ENCODE measurements around the gene LCP2. TPM values are rescaled to one million over a fixed set of nuclear protein-coding genes. Genes with fewer than 3 reads are reported as not detected.

The LCP2 gene
- total RNA-seq, 2 experiments from 2014 or later: 154 to 155 TPM

DNA sequence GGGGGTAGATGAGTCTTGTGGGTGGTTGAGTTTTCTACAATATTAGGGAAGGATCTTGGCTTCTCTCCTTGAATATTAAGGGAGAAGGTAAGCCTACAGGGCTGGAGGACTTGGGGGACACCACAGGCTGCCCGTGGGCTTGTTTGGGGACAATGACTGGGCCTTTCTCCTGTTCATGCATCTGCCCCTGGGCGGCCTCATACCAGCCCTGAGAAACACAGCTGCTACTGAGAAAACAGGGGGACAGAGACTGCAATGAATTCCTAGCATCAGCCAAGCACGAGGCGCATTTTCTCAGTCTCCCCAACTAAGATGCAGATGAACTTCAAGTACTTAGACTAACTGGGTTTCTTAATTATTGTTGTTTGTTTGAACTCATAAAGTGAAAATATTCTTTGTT is 40.2 kb downstream of the LCP2 start:
- Histone ChIP-seq H3K4me3 (ENCODE audit: low read length) (no peak overlapping the region), H3K27ac (ENCODE audit: low read depth in 1 of 2, low read length in 2 of 2) (peak overlapping the region in 1 of 2 donors; percentile 18), H3K27me3 (ENCODE audit: control insufficient read depth in 1 of 2, insufficient read depth in 2 of 2, low read length in 2 of 2) (no peaks in the 10 kb centered on the region), H3K9me3 (ENCODE audit: control insufficient read depth in 1 of 2, insufficient read depth in 1 of 2, low read length in 2 of 2) (no peaks in the 10 kb centered on the region), H3K36me3 (ENCODE audit: insufficient read depth, low read length) (peaks cover 100% of the 10 kb centered on the region), H3K4me1 (ENCODE audit: insufficient read depth, low read length) (peaks cover 44% of the 10 kb centered on the region)
- ChIA-PET CTCF (interaction anchor here (1.3 to 1.6 kb wide), 2 partner anchors 31 to 82 kb away, joined by 4 to 5 read pairs; no protein-coding TSS in a partner anchor), POLR2A (no interaction called here)
- TF ChIP-seq, protein P1, sequence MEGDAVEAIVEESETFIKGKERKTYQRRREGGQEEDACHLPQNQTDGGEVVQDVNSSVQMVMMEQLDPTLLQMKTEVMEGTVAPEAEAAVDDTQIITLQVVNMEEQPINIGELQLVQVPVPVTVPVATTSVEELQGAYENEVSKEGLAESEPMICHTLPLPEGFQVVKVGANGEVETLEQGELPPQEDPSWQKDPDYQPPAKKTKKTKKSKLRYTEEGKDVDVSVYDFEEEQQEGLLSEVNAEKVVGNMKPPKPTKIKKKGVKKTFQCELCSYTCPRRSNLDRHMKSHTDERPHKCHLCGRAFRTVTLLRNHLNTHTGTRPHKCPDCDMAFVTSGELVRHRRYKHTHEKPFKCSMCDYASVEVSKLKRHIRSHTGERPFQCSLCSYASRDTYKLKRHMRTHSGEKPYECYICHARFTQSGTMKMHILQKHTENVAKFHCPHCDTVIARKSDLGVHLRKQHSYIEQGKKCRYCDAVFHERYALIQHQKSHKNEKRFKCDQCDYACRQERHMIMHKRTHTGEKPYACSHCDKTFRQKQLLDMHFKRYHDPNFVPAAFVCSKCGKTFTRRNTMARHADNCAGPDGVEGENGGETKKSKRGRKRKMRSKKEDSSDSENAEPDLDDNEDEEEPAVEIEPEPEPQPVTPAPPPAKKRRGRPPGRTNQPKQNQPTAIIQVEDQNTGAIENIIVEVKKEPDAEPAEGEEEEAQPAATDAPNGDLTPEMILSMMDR (IDR thresholded peaks at IDR 0.05): no peak
- no peaks in the 10 kb centered on the region for H3K27me3 Mint-ChIP-seq
- no peak overlapping the region for H3K4me3 Mint-ChIP-seq
- intact Hi-C loops (cut with DNase I, micrococcal nuclease): no loop called here
- DNase-seq (no peak), ATAC-seq (ENCODE audit: poor library complexity) (no peak)
- H3K4me1 Mint-ChIP-seq (ENCODE audit: low read depth): peaks cover 89% of the 10 kb centered on the region
- no peaks in the 10 kb centered on the region for H3K9me3 Mint-ChIP-seq
- H3K27ac Mint-ChIP-seq: peak overlapping the region; percentile 96
- H3K36me3 Mint-ChIP-seq (ENCODE audit: low read depth): peaks cover 100% of the 10 kb centered on the region

DNA sequence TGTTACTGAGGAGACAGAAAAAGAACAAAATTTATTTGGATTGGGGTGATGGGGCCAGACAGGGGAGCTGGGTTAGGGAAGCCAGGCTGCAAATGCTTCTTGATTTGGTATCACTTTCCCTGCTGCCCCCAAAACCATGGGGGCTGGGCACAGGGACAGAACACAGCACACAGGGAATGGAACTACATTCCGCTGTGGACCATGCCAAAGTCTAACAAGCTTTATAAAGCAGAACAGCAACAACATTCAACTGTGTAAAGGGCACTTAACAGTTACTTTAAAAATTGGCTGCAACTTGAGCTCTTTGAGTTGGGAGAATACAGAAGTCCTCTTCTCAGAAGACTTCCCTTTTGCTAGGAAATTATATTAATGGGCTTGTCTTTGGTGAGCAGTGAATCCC is 41.0 kb downstream of the LCP2 start:
- no peaks in the 10 kb centered on the region for H3K9me3 ChIP-seq (ENCODE audit: control insufficient read depth in 1 of 2, insufficient read depth in 1 of 2, low read length in 2 of 2)
- H3K4me1 ChIP-seq (ENCODE audit: insufficient read depth, low read length): peaks cover 36% of the 10 kb centered on the region
- CTCF ChIA-PET: no interaction called here
- POLR2A ChIA-PET: interaction anchor here (1.0 kb wide), 1 partner anchor 10 kb away, joined by 3 read pairs; no protein-coding TSS in a partner anchor
- ATAC-seq (ENCODE audit: poor library complexity) (no peak), DNase-seq (no peak)
- intact Hi-C loops (cut with DNase I, micrococcal nuclease): no loop called here
- peak overlapping the region; percentile 96 for H3K27ac Mint-ChIP-seq
- H3K36me3 ChIP-seq (ENCODE audit: insufficient read depth, low read length): peaks cover 100% of the 10 kb centered on the region
- no peak overlapping the region for H3K4me3 ChIP-seq (ENCODE audit: low read length)
- H3K4me3 Mint-ChIP-seq: no peak overlapping the region
- H3K27ac ChIP-seq (ENCODE audit: low read depth in 1 of 2, low read length in 2 of 2): peak overlapping the region in 1 of 2 donors; percentile 18
- peaks cover 100% of the 10 kb centered on the region for H3K36me3 Mint-ChIP-seq (ENCODE audit: low read depth)
- no peaks in the 10 kb centered on the region for H3K27me3 ChIP-seq (ENCODE audit: control insufficient read depth in 1 of 2, insufficient read depth in 2 of 2, low read length in 2 of 2)
- peaks cover 81% of the 10 kb centered on the region for H3K4me1 Mint-ChIP-seq (ENCODE audit: low read depth)
- TF ChIP-seq, protein P1 (IDR thresholded peaks at IDR 0.05): no peak
- no peaks in the 10 kb centered on the region for H3K27me3 Mint-ChIP-seq
- H3K9me3 Mint-ChIP-seq: no peaks in the 10 kb centered on the region

DNA sequence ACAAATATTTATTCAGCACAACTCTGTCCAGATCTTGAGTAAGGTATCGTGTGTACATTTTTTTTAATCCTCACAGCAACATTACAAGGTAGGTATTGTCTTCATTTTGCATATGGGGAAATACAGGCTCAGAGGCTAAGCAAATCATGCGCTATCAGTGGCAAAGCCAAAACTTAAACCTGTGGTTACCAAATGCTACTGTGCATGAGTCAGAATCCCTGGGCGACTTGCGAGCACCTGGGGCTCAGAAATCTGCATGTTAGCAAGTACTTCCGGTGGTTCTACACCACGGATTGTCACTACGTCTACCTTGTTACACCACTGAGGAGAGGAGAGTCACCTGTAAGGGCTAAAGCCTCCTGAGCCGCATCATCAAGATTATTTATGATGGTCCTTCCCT is 43.5 kb downstream of the LCP2 start:
- Histone ChIP-seq H3K27me3 (ENCODE audit: control insufficient read depth in 1 of 2, insufficient read depth in 2 of 2, low read length in 2 of 2) (no peaks in the 10 kb centered on the region), H3K27ac (ENCODE audit: low read depth in 1 of 2, low read length in 2 of 2) (peak overlapping the region; percentile 1 to 70), H3K4me3 (ENCODE audit: low read length) (no peak overlapping the region), H3K36me3 (ENCODE audit: insufficient read depth, low read length) (peaks cover 100% of the 10 kb centered on the region), H3K9me3 (ENCODE audit: control insufficient read depth in 1 of 2, insufficient read depth in 1 of 2, low read length in 2 of 2) (no peaks in the 10 kb centered on the region), H3K4me1 (ENCODE audit: insufficient read depth, low read length) (peaks cover 22% of the 10 kb centered on the region)
- Mint-ChIP-seq H3K4me3 (peak overlapping the region; percentile 3), H3K27me3 (no peaks in the 10 kb centered on the region), H3K27ac (peak overlapping the region; percentile 96), H3K4me1 (ENCODE audit: low read depth) (peaks cover 66% of the 10 kb centered on the region), H3K9me3 (no peaks in the 10 kb centered on the region), H3K36me3 (ENCODE audit: low read depth) (peaks cover 100% of the 10 kb centered on the region)
- ATAC-seq (ENCODE audit: poor library complexity) (peak; percentile 96), DNase-seq (peak; percentile 48 to 92 (median 64))
- POLR2A ChIA-PET: interaction anchor here (0.7 to 1.1 kb wide), 3 partner anchors 13 to 49 kb away, joined by 3 to 4 read pairs (median 3); no protein-coding TSS in a partner anchor
- TF ChIP-seq, protein P1 (IDR thresholded peaks at IDR 0.05): no peak
- intact Hi-C loops (cut with DNase I, micrococcal nuclease): loop anchor here in 1 of 2 experiments (1.0 kb wide), 1 partner anchor 8 kb away; no protein-coding TSS in a partner anchor
- CTCF ChIA-PET: interaction anchor here (1.1 kb wide), 2 partner anchors 14 to 85 kb away, joined by 3 read pairs; no protein-coding TSS in a partner anchor
